AG09319 (cell line): ENCODE measurements around the gene GXYLT2.
A peak's percentile ranks its signal among the peaks of the same experiment; 100 is the strongest.

Experiments used
- DNase-seq: peaks from one replicate; pipeline ENCODE4 v3.0.0-alpha.2; 2010; ENCODE audit warnings: low read depth; ENCODE audit errors: extremely low read depth
- CTCF ChIP-seq: IDR thresholded peaks from 2 replicates; pipeline ENCODE4 v1.5.1; 2011; ENCODE audit warnings: low read depth, mild to moderate bottlenecking, inconsistent platforms, low read length, moderate library complexity

Gene GXYLT2

GRCh38 chr3:72888546-72889309 is 882 bp downstream of the GXYLT2 start:
- no peak for DNase-seq

GRCh38 chr3:72889310-72890165 is 1.7 kb downstream of the GXYLT2 start:
- no peak for TF ChIP-seq CTCF
- no peak for DNase-seq

More at GRCh38 chr3:72888546-72889309, 882 bp downstream of the GXYLT2 start:
- no peak for TF ChIP-seq CTCF

- DNase-seq, result no peak
- no peak for TF ChIP-seq CTCF
Observed at GRCh38 chr3:72890166-72890925, 2.5 kb downstream of the GXYLT2 start.

DNA sequence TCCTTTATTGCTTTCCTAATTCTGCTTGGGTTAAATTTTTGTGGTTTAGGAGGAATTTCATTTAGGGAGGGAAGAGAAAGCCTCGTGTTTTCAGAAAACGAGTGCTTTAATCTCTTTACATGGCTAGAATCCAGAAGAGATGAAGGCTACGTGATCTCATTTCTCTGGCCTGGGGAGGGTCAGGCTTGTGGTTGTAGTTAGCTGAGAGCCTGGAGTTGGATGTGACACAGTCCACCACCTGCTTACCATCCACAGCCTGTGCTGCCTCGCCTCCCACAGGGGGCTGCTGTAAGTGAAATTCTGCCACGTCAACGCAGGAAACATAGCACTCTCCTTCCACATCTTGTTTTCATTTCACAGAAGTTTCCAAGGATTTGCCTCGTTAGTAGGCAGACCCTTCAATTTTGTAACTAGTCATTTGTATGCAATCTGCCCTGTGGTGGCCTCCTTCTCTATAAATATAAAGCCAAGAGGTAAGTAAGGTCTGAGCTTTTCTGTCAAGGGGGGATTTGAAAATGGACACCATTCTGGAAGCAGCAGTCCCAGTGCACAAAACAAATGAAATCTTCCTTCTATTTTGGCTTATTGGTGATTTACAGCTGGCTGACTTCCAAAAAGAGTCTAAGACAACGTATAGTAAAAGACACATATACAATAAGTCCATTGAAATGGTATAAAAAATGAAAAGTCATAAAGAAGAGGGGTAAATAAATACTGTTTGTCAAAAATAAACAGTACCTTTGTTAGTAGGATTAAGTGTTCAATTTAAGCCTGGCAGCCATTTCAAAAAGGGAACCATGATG is 3.4 kb downstream of the GXYLT2 start:
- peak; percentile 97 for DNase-seq
- TF ChIP-seq CTCF, result peak; percentile 16

DNA sequence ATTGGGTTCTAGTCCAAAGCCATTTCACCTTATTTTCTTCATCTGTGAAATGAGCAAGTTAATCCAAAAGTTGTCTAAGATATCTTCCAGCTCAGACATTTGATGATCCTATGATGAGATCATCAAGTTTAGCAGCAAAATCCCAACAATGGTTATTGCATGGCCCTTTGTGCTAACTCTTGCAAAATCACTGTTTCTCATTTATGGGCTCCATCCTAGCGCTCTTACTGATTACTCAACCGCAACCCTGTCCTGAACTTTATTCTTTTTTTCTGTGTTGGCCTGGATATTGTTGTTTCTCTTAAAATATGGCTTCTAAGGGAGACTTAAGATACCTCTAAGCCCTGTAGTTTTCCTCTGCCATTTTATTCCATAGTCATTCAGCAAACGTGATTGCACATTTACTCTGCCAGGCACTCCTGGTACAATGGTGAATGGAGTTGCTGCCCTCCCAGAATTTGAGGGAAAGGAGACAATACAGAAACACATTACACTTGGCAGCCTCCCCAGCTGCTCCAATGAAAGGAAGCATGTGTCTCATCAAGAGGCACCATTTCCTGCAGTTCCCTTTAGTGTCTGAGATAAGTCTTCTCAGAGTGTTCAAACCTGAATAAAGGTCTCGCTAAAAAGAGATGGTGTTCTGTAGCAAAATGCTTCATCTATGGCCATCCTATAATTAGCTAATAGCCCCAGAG is 4.4 kb downstream of the GXYLT2 start:
- DNase-seq, result peak; percentile 83
- no peak for TF ChIP-seq CTCF

GRCh38 chr3:72892870-72893269 is 5.0 kb downstream of the GXYLT2 start:
- no peak for DNase-seq
- peak; percentile 18 for TF ChIP-seq CTCF
